IPS-18c (cell line): ENCODE results near the gene PIK3R6.
A peak's percentile ranks its signal among the peaks of the same experiment; 100 is the strongest.
"Not testable (repeated sequence)": the region's sequence is repeated elsewhere in the genome, so short reads cannot be mapped to it uniquely, and the experiment has no call there.

Experiments
- H3K4me3 ChIP-seq: 2 replicates; pipeline ENCODE4 v1.7.0; 2013; ENCODE audit warnings: low read depth, mild to moderate bottlenecking, low read length, moderate library complexity; ENCODE audit not compliant: insufficient read depth
- H3K9me3 ChIP-seq: one replicate; pipeline ENCODE4 v1.6.1; 2013; ENCODE audit warnings: mild to moderate bottlenecking, low read length, moderate library complexity; ENCODE audit not compliant: control insufficient read depth, insufficient read depth

The PIK3R6 gene

GRCh38 chr17:8896641-8897635 is 29.5 kb upstream of the PIK3R6 start:
- no peak overlapping the region for H3K4me3 ChIP-seq
- H3K9me3 ChIP-seq: peaks cover 2% of the 10 kb centered on the region

GRCh38 chr17:8896087-8896486 is 28.6 kb upstream of the PIK3R6 start:
- H3K4me3 ChIP-seq: no peak overlapping the region
- peaks cover 2% of the 10 kb centered on the region for H3K9me3 ChIP-seq

GRCh38 chr17:8894673-8895578 is 27.5 kb upstream of the PIK3R6 start:
- Histone ChIP-seq H3K4me3 (peak overlapping the region; percentile 28; the same call in 1 of the 2 replicates), H3K9me3 (peaks cover 2% of the 10 kb centered on the region)

- H3K4me3 ChIP-seq: peak overlapping the region; percentile 28
- H3K9me3 ChIP-seq: peaks cover 2% of the 10 kb centered on the region
Measured at GRCh38 chr17:8894202-8894671, 26.8 kb upstream of the PIK3R6 start.

- H3K9me3 ChIP-seq: peaks cover 2% of the 10 kb centered on the region
- H3K4me3 ChIP-seq: peak overlapping the region; percentile 28; the same call in 1 of the 2 replicates
Measured at GRCh38 chr17:8893621-8894201, 26.2 kb upstream of the PIK3R6 start.

GRCh38 chr17:8893059-8893458 is 25.6 kb upstream of the PIK3R6 start:
- H3K4me3 ChIP-seq: no peak overlapping the region
- peaks cover 2% of the 10 kb centered on the region for H3K9me3 ChIP-seq

- H3K9me3 ChIP-seq: no peaks in the 10 kb centered on the region
- no peak overlapping the region for H3K4me3 ChIP-seq
Measured at GRCh38 chr17:8892338-8892690, 24.8 kb upstream of the PIK3R6 start.

- no peak overlapping the region for H3K4me3 ChIP-seq
- no peaks in the 10 kb centered on the region for H3K9me3 ChIP-seq
Measured at GRCh38 chr17:8890671-8891070, 23.2 kb upstream of the PIK3R6 start.

- Histone ChIP-seq H3K9me3 (no peaks in the 10 kb centered on the region), H3K4me3 (no peak overlapping the region)
Measured at GRCh38 chr17:8889458-8890210, 22.2 kb upstream of the PIK3R6 start.

GRCh38 chr17:8888704-8889302 is 21.3 kb upstream of the PIK3R6 start:
- Histone ChIP-seq H3K4me3 (no peak overlapping the region), H3K9me3 (no peaks in the 10 kb centered on the region)

- H3K4me3 ChIP-seq: no peak overlapping the region
- H3K9me3 ChIP-seq: no peaks in the 10 kb centered on the region
Measured at GRCh38 chr17:8887834-8888703, 20.6 kb upstream of the PIK3R6 start.

GRCh38 chr17:8887301-8887700 is 19.8 kb upstream of the PIK3R6 start:
- Histone ChIP-seq H3K4me3 (no peak overlapping the region), H3K9me3 (no peaks in the 10 kb centered on the region)

GRCh38 chr17:8885967-8886684 is 18.7 kb upstream of the PIK3R6 start:
- Histone ChIP-seq H3K9me3 (no peaks in the 10 kb centered on the region), H3K4me3 (no peak overlapping the region)

GRCh38 chr17:8885163-8885966 is 17.9 kb upstream of the PIK3R6 start:
- not testable (repeated sequence) for H3K4me3 ChIP-seq

More at GRCh38 chr17:8885163-8885966, 17.9 kb upstream of the PIK3R6 start:
- not testable (repeated sequence) for H3K9me3 ChIP-seq
